ENCODE measurements around the gene STAT5B. TPM values are rescaled to one million over a fixed set of nuclear protein-coding genes. Genes with fewer than 3 reads are reported as not detected.

The STAT5B gene
- total RNA-seq, 4 donors from 2014 or later, result 52.7 to 105 (median 57.6) TPM

GRCh38 chr17:42296012-42296411 lies 19.8 kb upstream of the STAT5B start:
- Histone ChIP-seq H3K4me1 (peaks cover 8% of the 10 kb centered on the region), H3K27ac (no peak overlapping the region), H3K9me3 (no peaks in the 10 kb centered on the region), H3K36me3 (peaks cover 60% of the 10 kb centered on the region), H3K27me3 (no peaks in the 10 kb centered on the region), H3K4me3 (no peak overlapping the region)
- 90% methylated on average over 3 of the region's 3 CpGs for WGBS
- DNase-seq (ENCODE audit: low spot score in 2 of 2), result no peak
- TF ChIP-seq EP300 (IDR thresholded peaks at IDR 0.05) (no peak), CTCF (IDR thresholded peaks at IDR 0.05) (no peak), POLR2AphosphoS5 (IDR thresholded peaks at IDR 0.05) (no peak), POLR2A (IDR thresholded peaks at IDR 0.05) (no peak)

- H3K27ac ChIP-seq, result no peak overlapping the region
- no peak for DNase-seq (ENCODE audit: low spot score in 2 of 2)
- TF ChIP-seq CTCF (IDR thresholded peaks at IDR 0.05) (no peak), POLR2A (IDR thresholded peaks at IDR 0.05) (no peak), POLR2AphosphoS5 (IDR thresholded peaks at IDR 0.05) (no peak), EP300 (IDR thresholded peaks at IDR 0.05) (no peak)
- WGBS, result 82% methylated on average over 11 of the region's 12 CpGs
- H3K4me1 ChIP-seq, result peaks cover 16% of the 10 kb centered on the region
- H3K36me3 ChIP-seq, result peaks cover 56% of the 10 kb centered on the region
- H3K27me3 ChIP-seq, result no peaks in the 10 kb centered on the region
- H3K9me3 ChIP-seq, result no peaks in the 10 kb centered on the region
- no peak overlapping the region for H3K4me3 ChIP-seq
Observed at GRCh38 chr17:42294469-42295398, 18.5 kb upstream of the STAT5B start.

- H3K36me3 ChIP-seq, result peaks cover 30% of the 10 kb centered on the region
- H3K27me3 ChIP-seq, result no peaks in the 10 kb centered on the region
- WGBS, result 91% methylated on average over 11 of the region's 11 CpGs
- no peak overlapping the region for H3K4me3 ChIP-seq
- TF ChIP-seq POLR2A (IDR thresholded peaks at IDR 0.05), result no peak
- no peak for TF ChIP-seq CTCF (IDR thresholded peaks at IDR 0.05)
- H3K9me3 ChIP-seq, result no peaks in the 10 kb centered on the region
- H3K27ac ChIP-seq, result no peak overlapping the region
- H3K4me1 ChIP-seq, result peaks cover 48% of the 10 kb centered on the region
- peak in 1 of 2 donors; percentile 50 for DNase-seq (ENCODE audit: low spot score in 2 of 2)
Observed at GRCh38 chr17:42291129-42291528, 14.9 kb upstream of the STAT5B start.

- TF ChIP-seq POLR2AphosphoS5 (IDR thresholded peaks at IDR 0.05), result no peak
- no peak for TF ChIP-seq CTCF (IDR thresholded peaks at IDR 0.05)
- TF ChIP-seq EP300 (IDR thresholded peaks at IDR 0.05), result no peak
- TF ChIP-seq POLR2A (IDR thresholded peaks at IDR 0.05), result no peak
- Histone ChIP-seq H3K9me3 (no peaks in the 10 kb centered on the region), H3K4me1 (peaks cover 54% of the 10 kb centered on the region), H3K27me3 (no peaks in the 10 kb centered on the region), H3K36me3 (peaks cover 24% of the 10 kb centered on the region), H3K27ac (no peak overlapping the region), H3K4me3 (no peak overlapping the region)
- WGBS, result 71% methylated on average over 5 of the region's 5 CpGs
- DNase-seq (ENCODE audit: low spot score in 2 of 2), result peak; percentile 9 to 48
Observed at GRCh38 chr17:42290577-42290976, 14.4 kb upstream of the STAT5B start.

- Histone ChIP-seq H3K9me3 (no peaks in the 10 kb centered on the region), H3K4me1 (peaks cover 59% of the 10 kb centered on the region), H3K4me3 (peak overlapping the region; percentile 70), H3K36me3 (peaks cover 16% of the 10 kb centered on the region), H3K27me3 (no peaks in the 10 kb centered on the region), H3K27ac (peak overlapping the region; percentile 85)
- peak; percentile 66 to 70 for DNase-seq (ENCODE audit: low spot score in 2 of 2)
- 63% methylated on average over 7 of the region's 9 CpGs for WGBS
- TF ChIP-seq POLR2A (IDR thresholded peaks at IDR 0.05) (no peak), CTCF (IDR thresholded peaks at IDR 0.05) (no peak), EP300 (IDR thresholded peaks at IDR 0.05) (no peak), POLR2AphosphoS5 (IDR thresholded peaks at IDR 0.05) (no peak)
Observed at GRCh38 chr17:42289611-42290181, 13.5 kb upstream of the STAT5B start.

All from suprapubic skin (tissue), 4 donors.